Esophagus muscularis mucosa (tissue), 4 donors: ENCODE data around the gene KCNH1. TPM values are rescaled to one million over a fixed set of nuclear protein-coding genes. Genes with fewer than 3 reads are reported as not detected.

Experiments
- DNase-seq: peaks from one replicate; pipeline ENCODE4 v3.0.0-alpha.2; 2017; ENCODE audit errors: extremely low spot score
- H3K27ac ChIP-seq, 4 donors: fragments of 200-600 bp; sonication (generic); replicated peaks in 1 of 4; 1 replicate in 3 of 4; 2 replicates in 1 of 4; pipeline ENCODE4 v1.5.1; 2016 to 2019; ENCODE audit warnings: mild to moderate bottlenecking in 1 of 4
- H3K27me3 ChIP-seq, 4 donors: fragments of 200-600 bp; sonication (generic); one replicate each; pipeline versions ENCODE4 v1.5.1 to v1.6.0; 2016 to 2019
- H3K36me3 ChIP-seq, 4 donors: fragments of 200-600 bp; sonication (generic); one replicate each; pipeline ENCODE4 v1.5.1; 2016 to 2019
- H3K4me1 ChIP-seq, 4 donors: fragments of 200-600 bp; sonication (generic); one replicate each; pipeline ENCODE4 v1.5.1; 2016 to 2019
- H3K4me3 ChIP-seq, 4 donors: fragments of 200-600 bp; sonication (generic); 1 replicate in 2 of 4; 2 replicates in 2 of 4; pipeline ENCODE4 v1.5.1; 2016 to 2019; ENCODE audit warnings: mild to moderate bottlenecking in 4 of 4, moderate library complexity in 1 of 4
- H3K9me3 ChIP-seq, 4 donors: fragments of 200-600 bp; sonication (generic); 1 replicate in 3 of 4; 2 replicates in 1 of 4; pipeline ENCODE4 v1.5.1; 2016 to 2019
- EP300 ChIP-seq: sonication (generic); formaldehyde crosslinking; IDR thresholded peaks from one replicate; pipeline ENCODE4 v1.6.1; 2017; ENCODE audit warnings: antibody characterized with exemption
- POLR2A ChIP-seq: fragments of 450-650 bp; IDR thresholded peaks from one replicate; pipeline ENCODE4 v1.6.1; 2017; ENCODE audit warnings: antibody characterized with exemption, moderate library complexity, mild to moderate bottlenecking, low read depth
- POLR2AphosphoS5 ChIP-seq, 2 donors: sonication (generic); formaldehyde crosslinking; IDR thresholded peaks; one replicate each; pipeline ENCODE4 v1.6.1; 2017; ENCODE audit warnings: antibody characterized with exemption in 2 of 2
- WGBS: methylation state at CpG from one replicate; pipeline ENCODE4 v1.1.5; 2018; 5-methylcytosine and 5-hydroxymethylcytosine counted together
- intact Hi-C: fragments of 100-400 bp; cut with DNase I; formaldehyde crosslinking; loops from one replicate; pipeline ENCODE4 v1.15.1; 2023
- total RNA-seq, 4 donors: library from RNA; depleted of rRNA; stranded (reverse); fragments of >200 nt; gene quantifications; one replicate each; pipeline versions ENCODE4 v1.1.0 to v1.2.1, GENCODE V29; 2016
- TF ChIP-seq, protein P1 (sequence below), 3 experiments: fragments of 200-600 bp in 2 of 3; fragments of 450-650 bp in 1 of 3; sonication (generic) in 2 of 3; IDR thresholded peaks; one replicate each; pipeline ENCODE4 v1.5.1; 2017 to 2019; ENCODE audit warnings: antibody characterized with exemption in 3 of 3, mild to moderate bottlenecking in 2 of 3, moderate library complexity in 1 of 3

The KCNH1 gene
- total RNA-seq, 4 donors from 2014 or later, result 0.11 to 0.78 (median 0.46) TPM

- whole genome bisulfite sequencing, result 77% methylated on average over 7 of the region's 7 CpGs
These were observed 478.4 kb downstream of the KCNH1 start for GRCh38 chr1:210655511-210655910.

DNA sequence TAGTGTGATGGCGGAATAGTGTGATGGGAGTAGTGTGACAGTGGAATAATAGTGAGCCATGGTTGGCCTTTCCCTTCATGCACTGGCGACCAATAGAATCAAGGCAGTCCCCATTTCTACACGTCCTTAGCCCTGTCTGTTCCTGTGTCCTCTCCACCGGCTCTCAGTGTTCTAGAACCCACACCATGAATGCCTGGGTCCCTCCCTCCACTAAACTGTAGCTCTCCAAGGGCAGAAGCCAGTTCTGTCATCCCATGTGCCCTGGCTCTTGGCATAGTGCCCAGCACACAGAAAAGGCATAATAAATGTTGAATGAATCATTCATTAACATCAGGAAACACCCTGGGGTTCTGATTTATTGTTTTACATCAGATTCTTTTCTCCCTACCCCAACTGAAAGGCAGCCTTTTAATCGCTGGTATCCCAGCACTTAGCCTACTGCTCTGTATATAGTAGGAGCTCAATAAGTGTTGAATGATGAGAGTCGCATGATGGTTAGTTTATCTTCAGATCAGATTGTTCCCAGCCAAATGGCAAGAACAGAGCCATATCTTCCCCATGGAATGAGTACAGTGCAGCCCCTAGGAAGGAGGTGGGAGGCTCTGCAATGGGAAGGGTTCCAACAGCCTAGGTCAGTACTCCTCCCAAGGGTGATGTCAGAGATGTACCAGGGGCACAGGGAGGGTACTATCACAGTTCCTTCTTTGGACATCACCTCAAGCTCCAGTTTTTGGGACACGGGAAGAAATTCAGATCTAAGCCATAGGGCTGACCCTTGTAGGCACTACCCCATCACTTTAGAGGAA, 479.6 kb downstream of the KCNH1 start:
- Histone ChIP-seq H3K4me1 (no peaks in the 10 kb centered on the region), H3K27ac (no peak overlapping the region), H3K36me3 (no peaks in the 10 kb centered on the region), H3K27me3 (no peaks in the 10 kb centered on the region), H3K9me3 (no peaks in the 10 kb centered on the region), H3K4me3 (no peak overlapping the region)
- TF ChIP-seq EP300, result no peak
- TF ChIP-seq, protein P1, sequence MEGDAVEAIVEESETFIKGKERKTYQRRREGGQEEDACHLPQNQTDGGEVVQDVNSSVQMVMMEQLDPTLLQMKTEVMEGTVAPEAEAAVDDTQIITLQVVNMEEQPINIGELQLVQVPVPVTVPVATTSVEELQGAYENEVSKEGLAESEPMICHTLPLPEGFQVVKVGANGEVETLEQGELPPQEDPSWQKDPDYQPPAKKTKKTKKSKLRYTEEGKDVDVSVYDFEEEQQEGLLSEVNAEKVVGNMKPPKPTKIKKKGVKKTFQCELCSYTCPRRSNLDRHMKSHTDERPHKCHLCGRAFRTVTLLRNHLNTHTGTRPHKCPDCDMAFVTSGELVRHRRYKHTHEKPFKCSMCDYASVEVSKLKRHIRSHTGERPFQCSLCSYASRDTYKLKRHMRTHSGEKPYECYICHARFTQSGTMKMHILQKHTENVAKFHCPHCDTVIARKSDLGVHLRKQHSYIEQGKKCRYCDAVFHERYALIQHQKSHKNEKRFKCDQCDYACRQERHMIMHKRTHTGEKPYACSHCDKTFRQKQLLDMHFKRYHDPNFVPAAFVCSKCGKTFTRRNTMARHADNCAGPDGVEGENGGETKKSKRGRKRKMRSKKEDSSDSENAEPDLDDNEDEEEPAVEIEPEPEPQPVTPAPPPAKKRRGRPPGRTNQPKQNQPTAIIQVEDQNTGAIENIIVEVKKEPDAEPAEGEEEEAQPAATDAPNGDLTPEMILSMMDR (IDR thresholded peaks at IDR 0.05), result no peak
- TF ChIP-seq POLR2AphosphoS5 (IDR thresholded peaks at IDR 0.05), result no peak
- no peak for DNase-seq
- intact Hi-C loops, result no loop called here
- WGBS, result 78% methylated on average over 7 of the region's 7 CpGs

More at GRCh38 chr1:210655511-210655910, 478.4 kb downstream of the KCNH1 start:
- DNase-seq, result no peak
- TF ChIP-seq, protein P1 (IDR thresholded peaks at IDR 0.05), result no peak
- TF ChIP-seq POLR2AphosphoS5 (IDR thresholded peaks at IDR 0.05) (no peak), POLR2A (no peak), EP300 (no peak)
- Histone ChIP-seq H3K27ac (no peak overlapping the region), H3K9me3 (no peaks in the 10 kb centered on the region), H3K27me3 (no peaks in the 10 kb centered on the region), H3K4me3 (no peak overlapping the region), H3K36me3 (no peaks in the 10 kb centered on the region), H3K4me1 (no peaks in the 10 kb centered on the region)
- intact Hi-C loops, result no loop called here

- H3K9me3 ChIP-seq, result no peaks in the 10 kb centered on the region
- H3K27me3 ChIP-seq, result no peaks in the 10 kb centered on the region
- peak; percentile 95 for DNase-seq
- TF ChIP-seq POLR2A (no peak), POLR2AphosphoS5 (IDR thresholded peaks at IDR 0.05) (no peak), EP300 (no peak)
- TF ChIP-seq, protein P1 (IDR thresholded peaks at IDR 0.05), result no peak
- intact Hi-C loops, result no loop called here
- H3K4me3 ChIP-seq, result no peak overlapping the region
- H3K4me1 ChIP-seq, result no peaks in the 10 kb centered on the region
- no peak overlapping the region for H3K27ac ChIP-seq
- no peaks in the 10 kb centered on the region for H3K36me3 ChIP-seq
- 47% methylated on average over 6 of the region's 6 CpGs for WGBS
These were observed 480.2 kb downstream of the KCNH1 start for GRCh38 chr1:210653771-210654170.

DNA sequence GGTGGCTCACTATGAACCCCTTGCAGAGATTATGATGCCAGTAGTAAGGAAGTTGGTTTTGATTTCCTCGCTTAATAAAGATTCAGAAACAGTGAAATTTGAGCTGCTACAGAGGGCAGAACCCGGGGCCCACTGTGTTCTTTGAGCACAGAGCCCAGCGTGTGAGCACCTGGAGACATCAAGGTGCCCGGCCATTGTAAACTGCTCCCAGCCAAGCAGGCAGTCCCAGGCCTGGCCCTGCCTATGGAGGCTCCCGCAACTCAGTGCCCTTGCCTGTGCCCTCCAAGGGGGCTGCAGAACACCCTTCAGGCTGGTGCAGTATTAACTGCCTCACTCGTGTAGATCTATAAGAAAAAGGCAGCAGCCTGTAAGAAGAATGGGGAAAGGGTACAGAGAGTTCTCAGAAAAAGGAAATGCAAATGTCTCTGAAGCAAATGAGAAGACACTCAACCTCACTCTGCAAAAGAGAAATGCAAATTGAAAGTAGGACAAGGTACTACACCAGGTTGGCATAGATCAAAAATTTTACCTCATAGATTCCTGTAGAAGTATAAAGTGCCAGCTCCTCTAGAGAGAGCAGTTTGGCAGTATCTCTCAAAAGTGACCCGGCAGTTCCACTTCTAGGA, 481.5 kb downstream of the KCNH1 start:
- Histone ChIP-seq H3K27ac (no peak overlapping the region), H3K36me3 (no peaks in the 10 kb centered on the region), H3K9me3 (no peaks in the 10 kb centered on the region), H3K27me3 (no peaks in the 10 kb centered on the region), H3K4me1 (no peaks in the 10 kb centered on the region), H3K4me3 (no peak overlapping the region)
- TF ChIP-seq POLR2A, result no peak
- TF ChIP-seq POLR2AphosphoS5 (IDR thresholded peaks at IDR 0.05), result no peak
- TF ChIP-seq, protein P1 (IDR thresholded peaks at IDR 0.05), result no peak
- no peak for TF ChIP-seq EP300
- no peak for DNase-seq
- intact Hi-C loops, result no loop called here
- 92% methylated on average over 5 of the region's 7 CpGs for WGBS
